AG04450 (cell line): ENCODE measurements around the gene TMSB4Y. TPM values are rescaled to one million over a fixed set of nuclear protein-coding genes. Genes with fewer than 3 reads are reported as not detected.

Experiments
- CTCF ChIA-PET: fragments of 300-600, 350-600 bp; formaldehyde crosslinking; extraction: SDS; loops from one replicate; lab custom pipeline; 2022; ENCODE audit warnings: antibody characterized with exemption, inconsistent platforms; lab: Charles Lee
- POLR2A ChIA-PET: fragments of 350-600 bp; formaldehyde crosslinking; extraction: SDS; loops from one replicate; lab custom pipeline; 2021; ENCODE audit warnings: antibody characterized with exemption, inconsistent platforms; lab: Yijun Ruan, JAX
- DNase-seq: peaks from one replicate; pipeline ENCODE4 v3.0.0-alpha.2; 2011; ENCODE audit warnings: low read depth, low spot score
- H3K27ac ChIP-seq: one replicate; pipeline ENCODE4 v1.5.1; 2012; ENCODE audit warnings: low read depth, low read length, control low read depth
- H3K27me3 ChIP-seq: one replicate; pipeline ENCODE4 v1.6.0; 2012; ENCODE audit warnings: low read length; ENCODE audit not compliant: control insufficient read depth, insufficient read depth
- H3K4me3 ChIP-seq: 2 replicates; pipeline ENCODE4 v1.5.1; 2011; ENCODE audit warnings: mild to moderate bottlenecking, low read depth, low read length, control low read depth
- H3K9me3 ChIP-seq: 2 replicates; pipeline ENCODE4 v1.5.1; 2012; ENCODE audit warnings: low read length; ENCODE audit not compliant: control insufficient read depth, insufficient read depth
- polyA plus RNA-seq: library from polyadenylated mRNA; depleted of rRNA; stranded (reverse); fragments of >200 nt; gene quantifications from 2 replicates; pipeline ENCODE4 v1.2.3, GENCODE V29; 2011
- TF ChIP-seq, protein P1 (sequence below): IDR thresholded peaks from 2 replicates; pipeline ENCODE4 v1.5.1; 2011; ENCODE audit warnings: low read depth, low read length, control low read depth, inconsistent platforms

The TMSB4Y gene
- polyA plus RNA-seq, 1 experiment: 0.19 TPM

DNA sequence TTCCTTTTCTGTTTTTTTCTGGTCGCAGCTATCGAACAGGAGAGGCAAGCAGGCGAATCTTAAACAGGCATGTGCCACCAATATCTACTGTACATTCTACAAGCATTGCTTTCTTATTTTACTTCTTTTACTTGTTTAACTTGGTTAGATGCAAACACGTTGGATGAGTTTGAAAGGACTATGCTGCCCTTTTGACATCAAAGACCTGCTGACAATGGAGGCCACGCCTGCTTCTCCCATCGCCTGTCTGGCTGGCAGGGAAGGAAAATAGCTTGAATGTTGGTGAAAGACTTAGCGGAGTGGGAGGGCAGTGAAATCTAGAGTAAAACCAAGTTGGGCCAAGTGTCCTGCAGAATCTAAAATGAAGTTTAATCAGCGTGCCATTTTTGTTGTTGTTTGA lies 1.5 kb downstream of the TMSB4Y start:
- Histone ChIP-seq H3K27ac (no peak overlapping the region), H3K4me3 (peak overlapping the region; percentile 10; the same call in 1 of the 2 replicates), H3K9me3 (no peaks in the 10 kb centered on the region), H3K27me3 (no peaks in the 10 kb centered on the region)
- ChIA-PET CTCF (no interaction called here), POLR2A (no interaction called here)
- no peak for DNase-seq
- TF ChIP-seq, protein P1, sequence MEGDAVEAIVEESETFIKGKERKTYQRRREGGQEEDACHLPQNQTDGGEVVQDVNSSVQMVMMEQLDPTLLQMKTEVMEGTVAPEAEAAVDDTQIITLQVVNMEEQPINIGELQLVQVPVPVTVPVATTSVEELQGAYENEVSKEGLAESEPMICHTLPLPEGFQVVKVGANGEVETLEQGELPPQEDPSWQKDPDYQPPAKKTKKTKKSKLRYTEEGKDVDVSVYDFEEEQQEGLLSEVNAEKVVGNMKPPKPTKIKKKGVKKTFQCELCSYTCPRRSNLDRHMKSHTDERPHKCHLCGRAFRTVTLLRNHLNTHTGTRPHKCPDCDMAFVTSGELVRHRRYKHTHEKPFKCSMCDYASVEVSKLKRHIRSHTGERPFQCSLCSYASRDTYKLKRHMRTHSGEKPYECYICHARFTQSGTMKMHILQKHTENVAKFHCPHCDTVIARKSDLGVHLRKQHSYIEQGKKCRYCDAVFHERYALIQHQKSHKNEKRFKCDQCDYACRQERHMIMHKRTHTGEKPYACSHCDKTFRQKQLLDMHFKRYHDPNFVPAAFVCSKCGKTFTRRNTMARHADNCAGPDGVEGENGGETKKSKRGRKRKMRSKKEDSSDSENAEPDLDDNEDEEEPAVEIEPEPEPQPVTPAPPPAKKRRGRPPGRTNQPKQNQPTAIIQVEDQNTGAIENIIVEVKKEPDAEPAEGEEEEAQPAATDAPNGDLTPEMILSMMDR: no peak

DNA sequence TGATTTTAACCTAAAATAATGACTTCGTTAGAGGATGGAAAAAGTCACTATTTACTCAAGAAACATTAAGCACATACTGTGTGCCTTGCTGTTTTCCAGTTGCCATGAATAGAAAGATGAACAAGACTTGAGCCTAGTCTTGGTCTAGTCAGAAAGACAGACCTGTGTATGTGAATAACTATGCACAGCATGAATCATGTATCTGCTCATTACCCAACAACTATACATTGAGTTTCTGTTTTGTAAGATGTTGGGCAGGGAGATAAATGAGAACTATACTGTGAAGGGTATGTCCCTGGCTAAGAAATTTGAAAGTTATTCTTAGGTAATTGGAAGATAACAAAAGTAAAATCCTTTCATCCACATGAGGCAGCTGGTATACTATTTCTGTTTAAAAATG lies 4.3 kb downstream of the TMSB4Y start:
- Histone ChIP-seq H3K4me3 (no peak overlapping the region), H3K9me3 (no peaks in the 10 kb centered on the region), H3K27ac (no peak overlapping the region), H3K27me3 (no peaks in the 10 kb centered on the region)
- TF ChIP-seq, protein P1: no peak
- CTCF ChIA-PET: no interaction called here
- POLR2A ChIA-PET: no interaction called here
- no peak for DNase-seq

DNA sequence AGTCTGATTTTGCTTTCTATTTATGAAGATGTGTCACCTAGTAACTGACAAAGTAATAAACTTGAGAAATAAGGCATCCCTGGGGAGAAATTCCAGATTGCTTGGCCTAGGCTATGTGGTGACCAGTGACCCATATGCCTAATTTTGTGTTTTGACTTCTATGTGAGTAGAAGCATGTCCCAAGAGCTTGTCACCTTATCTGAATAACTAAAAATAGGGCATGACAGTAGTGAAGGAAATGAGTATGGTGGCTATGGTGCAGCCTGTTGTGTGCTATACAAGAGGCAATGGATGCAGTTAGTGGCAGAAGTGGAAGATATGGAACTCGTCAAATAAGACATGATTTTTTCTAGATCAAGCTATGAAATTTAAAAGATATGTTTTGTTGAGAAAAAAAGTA lies 15.3 kb downstream of the TMSB4Y start:
- H3K27me3 ChIP-seq: no peaks in the 10 kb centered on the region
- no peak overlapping the region for H3K4me3 ChIP-seq
- no peaks in the 10 kb centered on the region for H3K9me3 ChIP-seq
- DNase-seq: no peak
- ChIA-PET POLR2A (no interaction called here), CTCF (no interaction called here)
- TF ChIP-seq, protein P1: no peak
- H3K27ac ChIP-seq: no peak overlapping the region

DNA sequence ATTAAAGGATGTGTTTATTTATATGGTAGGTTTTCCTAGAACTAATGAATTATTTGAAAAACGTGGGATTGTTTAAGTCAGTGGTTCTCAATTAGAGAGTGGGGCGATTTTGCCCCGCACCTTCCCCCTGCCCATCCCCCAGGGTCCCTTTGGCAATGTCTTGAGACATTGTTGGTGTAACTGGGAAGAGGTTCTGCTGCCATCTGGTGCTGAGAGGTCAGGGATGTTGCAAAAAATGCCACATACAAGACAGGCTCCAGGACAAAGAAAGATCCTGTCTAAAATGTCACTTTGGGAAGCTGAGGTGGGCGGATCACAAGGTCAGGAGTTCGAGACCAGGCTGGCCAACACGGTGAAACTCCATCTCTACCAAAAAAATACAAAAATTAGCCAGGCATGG lies 25.8 kb downstream of the TMSB4Y start:
- no peaks in the 10 kb centered on the region for H3K27me3 ChIP-seq
- no peaks in the 10 kb centered on the region for H3K9me3 ChIP-seq
- no peak for DNase-seq
- no peak overlapping the region for H3K4me3 ChIP-seq
- CTCF ChIA-PET: no interaction called here
- no peak overlapping the region for H3K27ac ChIP-seq
- TF ChIP-seq, protein P1: no peak
- POLR2A ChIA-PET: no interaction called here

DNA sequence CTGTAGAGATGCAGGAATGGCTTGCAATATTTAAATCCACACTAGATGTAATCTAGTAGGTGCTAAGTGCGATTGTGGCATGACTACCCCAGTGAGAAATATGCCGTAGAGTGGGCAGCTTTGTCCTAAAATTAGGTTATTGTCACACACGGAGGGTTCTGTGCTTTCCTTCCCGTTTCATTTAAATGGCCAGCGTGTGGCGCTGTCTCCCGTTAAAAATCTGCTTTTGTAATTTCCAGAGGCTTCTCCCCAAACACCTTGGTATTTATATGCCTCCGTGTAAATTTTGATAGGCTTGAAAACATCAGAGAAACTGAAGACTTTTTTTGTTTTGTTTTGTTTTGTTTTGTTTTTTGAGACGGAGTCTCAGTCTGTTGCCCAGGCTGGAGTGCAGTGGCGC lies 34.9 kb downstream of the TMSB4Y start:
- no peak for DNase-seq
- Histone ChIP-seq H3K27ac (no peak overlapping the region), H3K4me3 (no peak overlapping the region), H3K27me3 (no peaks in the 10 kb centered on the region), H3K9me3 (no peaks in the 10 kb centered on the region)
- ChIA-PET POLR2A (no interaction called here), CTCF (no interaction called here)
- TF ChIP-seq, protein P1: peak; percentile 26; the same call in 1 of the 2 replicates
